AG09319 (cell line): Measurements from ENCODE around the gene FAM187B.

Source experiments
- DNase-seq: peaks from one replicate; pipeline ENCODE4 v3.0.0-alpha.2; 2010; ENCODE audit warnings: low read depth; ENCODE audit errors: extremely low read depth
- TF ChIP-seq, protein P1 (sequence below): IDR thresholded peaks from 2 replicates; pipeline ENCODE4 v1.5.1; 2011; ENCODE audit warnings: low read depth, mild to moderate bottlenecking, inconsistent platforms, low read length, moderate library complexity

FAM187B gene

DNA sequence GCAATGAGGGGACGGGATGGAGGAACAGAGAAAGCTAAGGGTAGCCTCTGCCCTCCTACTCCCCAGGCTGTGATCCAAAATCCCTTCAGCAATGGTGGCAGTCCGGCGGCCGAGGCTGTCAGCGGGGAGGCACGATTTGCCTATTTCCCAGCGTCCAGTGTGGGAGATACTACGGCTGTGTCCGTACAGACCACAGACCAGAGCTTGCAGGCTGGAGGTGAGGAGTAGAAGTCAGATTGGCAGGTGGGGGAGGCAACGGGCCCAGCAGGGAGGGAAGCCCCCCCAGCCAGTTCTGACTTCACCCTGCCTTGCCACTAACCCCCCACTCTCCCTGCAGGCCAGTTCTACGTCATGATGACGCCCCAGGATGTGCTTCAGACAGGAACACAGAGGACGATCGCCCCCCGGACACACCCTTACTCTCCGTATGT, 41.9 kb upstream of the FAM187B start:
- DNase-seq: no peak
- TF ChIP-seq, protein P1, sequence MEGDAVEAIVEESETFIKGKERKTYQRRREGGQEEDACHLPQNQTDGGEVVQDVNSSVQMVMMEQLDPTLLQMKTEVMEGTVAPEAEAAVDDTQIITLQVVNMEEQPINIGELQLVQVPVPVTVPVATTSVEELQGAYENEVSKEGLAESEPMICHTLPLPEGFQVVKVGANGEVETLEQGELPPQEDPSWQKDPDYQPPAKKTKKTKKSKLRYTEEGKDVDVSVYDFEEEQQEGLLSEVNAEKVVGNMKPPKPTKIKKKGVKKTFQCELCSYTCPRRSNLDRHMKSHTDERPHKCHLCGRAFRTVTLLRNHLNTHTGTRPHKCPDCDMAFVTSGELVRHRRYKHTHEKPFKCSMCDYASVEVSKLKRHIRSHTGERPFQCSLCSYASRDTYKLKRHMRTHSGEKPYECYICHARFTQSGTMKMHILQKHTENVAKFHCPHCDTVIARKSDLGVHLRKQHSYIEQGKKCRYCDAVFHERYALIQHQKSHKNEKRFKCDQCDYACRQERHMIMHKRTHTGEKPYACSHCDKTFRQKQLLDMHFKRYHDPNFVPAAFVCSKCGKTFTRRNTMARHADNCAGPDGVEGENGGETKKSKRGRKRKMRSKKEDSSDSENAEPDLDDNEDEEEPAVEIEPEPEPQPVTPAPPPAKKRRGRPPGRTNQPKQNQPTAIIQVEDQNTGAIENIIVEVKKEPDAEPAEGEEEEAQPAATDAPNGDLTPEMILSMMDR: no peak

DNA sequence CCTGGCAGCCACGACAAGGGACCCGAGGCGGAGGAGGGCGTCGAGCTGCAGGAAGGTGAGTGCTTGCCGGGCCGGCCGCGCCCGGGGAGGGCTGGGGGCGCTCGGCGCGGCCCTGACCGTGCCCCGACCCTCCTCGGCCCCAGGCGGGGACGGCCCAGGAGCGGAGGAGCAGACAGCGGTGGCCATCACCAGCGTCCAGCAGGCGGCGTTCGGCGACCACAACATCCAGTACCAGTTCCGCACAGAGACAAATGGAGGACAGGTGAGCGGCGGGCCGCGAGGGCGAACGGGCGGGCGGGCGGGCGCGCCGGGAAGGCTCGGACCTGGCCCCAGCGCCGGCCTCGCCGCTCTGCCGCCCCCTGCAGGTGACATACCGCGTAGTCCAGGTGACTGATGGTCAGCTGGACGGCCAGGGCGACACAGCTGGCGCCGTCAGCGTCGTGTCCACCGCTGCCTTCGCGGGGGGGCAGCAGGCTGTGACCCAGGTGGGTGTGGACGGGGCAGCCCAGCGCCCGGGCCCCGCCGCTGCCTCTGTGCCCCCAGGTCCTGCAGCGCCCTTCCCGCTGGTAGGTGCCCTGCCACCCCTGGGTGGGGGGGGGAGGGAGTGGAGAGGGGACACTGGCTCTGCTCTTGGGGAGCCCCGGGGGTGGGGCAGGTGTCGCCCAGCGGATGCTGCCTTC, 41.0 kb upstream of the FAM187B start:
- TF ChIP-seq, protein P1: peak; percentile 52
- peak; percentile 24 for DNase-seq

DNA sequence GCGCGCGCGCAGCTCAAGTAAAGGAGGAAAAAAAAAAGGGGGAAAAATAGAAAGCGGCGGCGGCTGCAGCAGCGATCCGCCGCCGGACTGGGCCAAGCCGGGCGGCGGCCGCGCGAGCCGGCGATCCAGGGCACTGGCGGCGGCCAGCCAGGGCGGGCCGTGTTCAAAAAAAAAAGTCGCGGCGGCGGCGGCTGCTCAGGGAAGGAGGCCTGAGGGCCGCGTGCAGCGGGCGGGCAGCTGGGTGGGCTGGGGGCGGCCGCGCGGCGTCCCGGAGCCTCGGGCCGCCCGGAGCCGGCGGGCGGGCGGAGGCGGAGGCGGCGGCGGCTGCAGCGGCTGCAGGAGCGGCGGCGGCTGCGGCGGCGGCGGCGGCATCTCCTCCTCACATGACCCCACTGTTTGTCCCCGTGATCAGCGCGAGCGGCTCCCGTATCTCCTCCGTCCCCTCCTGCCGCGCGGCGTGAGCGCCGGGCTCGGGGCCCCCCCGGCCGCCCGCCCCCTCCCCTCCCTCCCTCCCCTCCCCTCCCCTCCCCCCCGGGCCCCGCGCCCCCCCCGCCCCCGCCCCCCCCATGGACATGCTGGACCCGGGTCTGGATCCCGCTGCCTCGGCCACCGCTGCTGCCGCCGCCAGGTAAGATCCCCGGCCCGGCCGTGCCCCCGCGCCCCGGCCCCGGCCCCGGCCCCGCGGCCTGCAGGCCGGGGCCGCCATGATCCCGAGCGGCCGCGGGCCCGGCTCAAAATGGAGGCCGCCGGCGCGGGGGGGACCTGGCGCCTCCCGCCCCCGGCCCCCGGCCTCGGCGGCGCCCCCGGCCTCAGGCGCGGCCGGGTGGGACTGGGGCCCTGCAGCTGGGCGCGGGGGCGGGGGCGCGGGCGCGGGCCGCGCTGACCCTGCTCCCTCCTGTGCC, 40.2 kb upstream of the FAM187B start, which contains the start of gene USF2:
Gene USF2 (plus strand): TSS at position 427 of the 902 bp plus-strand sequence. CDS start 140 bp downstream, at position 567.
- TF ChIP-seq, protein P1: no peak
- peak; percentile 27 for DNase-seq

DNA sequence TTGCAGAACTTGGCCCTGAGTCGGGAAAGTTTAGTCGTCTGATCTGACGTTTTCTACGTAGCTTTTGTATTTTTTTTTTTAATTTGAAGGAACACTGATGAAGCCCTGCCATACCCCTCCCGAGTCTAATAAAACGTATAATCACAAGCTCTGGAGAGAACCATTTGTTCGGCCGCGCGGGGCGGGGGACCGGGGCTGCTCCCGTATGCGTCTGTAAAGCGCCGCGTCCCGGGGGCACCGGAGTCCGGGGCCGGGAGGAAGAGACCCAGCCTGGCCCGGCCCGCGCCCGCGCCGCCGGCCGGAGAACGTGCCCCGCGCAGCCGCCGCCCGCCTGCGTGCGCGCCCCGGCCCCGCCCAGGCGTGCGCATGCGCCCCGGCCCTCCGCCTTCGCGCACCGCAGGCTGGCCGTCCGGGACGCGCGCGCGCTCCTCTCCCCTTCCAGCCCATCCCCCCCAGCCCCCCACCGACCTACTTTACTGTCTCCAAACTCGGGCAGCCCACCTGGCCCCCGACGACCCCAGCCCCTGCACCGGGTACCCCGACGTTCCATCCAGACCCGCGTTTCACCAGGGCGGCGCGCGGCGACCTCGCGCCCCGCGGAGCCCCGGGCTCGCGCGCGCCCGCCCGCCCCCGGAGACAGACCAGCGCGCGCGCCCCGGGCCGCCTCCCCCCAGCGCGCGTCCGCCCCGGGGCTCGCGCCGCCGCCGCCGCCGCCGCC, 39.4 kb upstream of the FAM187B start:
- TF ChIP-seq, protein P1: no peak
- DNase-seq: peak; percentile 32

DNA sequence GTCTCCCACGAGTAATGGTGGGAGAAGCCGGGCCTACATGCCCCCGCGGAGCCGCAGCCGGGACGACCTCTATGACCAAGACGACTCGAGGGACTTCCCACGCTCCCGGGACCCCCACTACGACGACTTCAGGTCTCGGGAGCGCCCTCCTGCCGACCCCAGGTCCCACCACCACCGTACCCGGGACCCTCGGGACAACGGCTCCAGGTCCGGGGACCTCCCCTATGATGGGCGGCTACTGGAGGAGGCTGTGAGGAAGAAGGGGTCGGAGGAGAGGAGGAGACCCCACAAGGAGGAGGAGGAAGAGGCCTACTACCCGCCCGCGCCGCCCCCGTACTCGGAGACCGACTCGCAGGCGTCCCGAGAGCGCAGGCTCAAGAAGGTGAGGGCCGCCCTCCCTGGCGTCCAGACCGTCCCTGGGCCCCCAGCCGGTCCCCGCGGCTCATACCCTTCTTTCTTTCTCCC, 38.8 kb upstream of the FAM187B start:
- TF ChIP-seq, protein P1: no peak
- no peak for DNase-seq

DNA sequence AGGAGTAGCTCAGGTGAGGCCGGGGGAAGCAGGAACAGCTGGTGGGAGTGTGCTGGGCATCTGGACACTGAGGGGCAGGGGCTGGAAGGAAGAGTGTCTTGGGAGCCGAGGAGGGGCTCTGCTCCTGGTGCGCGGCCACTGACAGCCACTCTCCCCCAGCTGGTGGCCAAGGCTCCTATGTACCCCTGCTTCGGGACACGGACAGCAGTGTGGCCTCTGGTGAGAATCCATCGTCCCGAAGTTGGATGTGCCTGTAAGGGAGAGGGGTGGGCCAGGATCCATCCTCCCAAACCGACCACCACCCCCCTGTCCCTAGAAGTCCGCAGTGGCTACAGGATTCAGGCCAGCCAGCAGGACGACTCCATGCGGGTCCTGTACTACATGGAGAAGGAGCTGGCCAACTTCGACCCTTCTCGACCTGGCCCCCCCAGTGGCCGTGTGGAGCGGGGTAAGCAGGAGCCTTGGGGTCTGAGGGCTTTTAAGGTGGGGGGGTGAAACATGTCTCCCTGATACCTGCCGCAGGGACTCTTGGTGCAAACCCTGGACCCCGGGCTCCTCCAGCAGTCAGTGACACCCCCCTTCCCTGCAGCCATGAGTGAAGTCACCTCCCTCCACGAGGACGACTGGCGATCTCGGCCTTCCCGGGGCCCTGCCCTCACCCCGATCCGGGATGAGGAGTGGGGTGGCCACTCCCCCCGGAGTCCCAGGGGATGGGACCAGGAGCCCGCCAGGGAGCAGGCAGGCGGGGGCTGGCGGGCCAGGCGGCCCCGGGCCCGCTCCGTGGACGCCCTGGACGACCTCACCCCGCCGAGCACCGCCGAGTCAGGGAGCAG, 38.2 kb upstream of the FAM187B start:
- TF ChIP-seq, protein P1: no peak
- no peak for DNase-seq
